Right atrium auricular region (tissue), 2 donors: ENCODE measurements around the gene PYGO2. TPM values are rescaled to one million over a fixed set of nuclear protein-coding genes. Genes with fewer than 3 reads are reported as not detected.

Experiments used
- DNase-seq: peaks from one replicate; pipeline ENCODE4 v3.0.0-alpha.2; 2019; ENCODE audit warnings: low spot score
- H3K27ac ChIP-seq, 2 donors: fragments of 200-600 bp; sonication (generic); 1 replicate in 1 of 2; 2 replicates in 1 of 2; pipeline ENCODE4 v1.5.1; 2016 to 2019
- H3K27me3 ChIP-seq, 2 donors: fragments of 200-600 bp; sonication (generic); one replicate each; pipeline versions ENCODE4 v1.5.1 to v1.6.0; 2017 to 2019
- H3K36me3 ChIP-seq: fragments of 200-600 bp; sonication (generic); one replicate; pipeline ENCODE4 v1.5.1; 2016
- H3K4me1 ChIP-seq, 2 donors: fragments of 200-600 bp; sonication (generic); one replicate each; pipeline versions ENCODE4 v1.5.1 to v1.6.0; 2017 to 2019
- H3K4me3 ChIP-seq, 2 donors: fragments of 200-600 bp; sonication (generic); 1 replicate in 1 of 2; 2 replicates in 1 of 2; pipeline ENCODE4 v1.5.1; 2017 to 2019; ENCODE audit warnings: mild to moderate bottlenecking in 1 of 2, moderate library complexity in 1 of 2
- H3K9me3 ChIP-seq, 2 donors: fragments of 200-600 bp; sonication (generic); one replicate each; pipeline ENCODE4 v1.5.1; 2019
- total RNA-seq, 2 donors: library from RNA; depleted of rRNA; stranded (reverse); fragments of >200 nt; gene quantifications; one replicate each; pipeline ENCODE4 v1.1.0, GENCODE V29; 2016
- TF ChIP-seq, protein P1 (sequence below), 2 donors: fragments of 200-600 bp; sonication (generic); IDR thresholded peaks; one replicate each; pipeline ENCODE4 v1.5.1; 2019; ENCODE audit warnings: antibody characterized with exemption in 2 of 2

The PYGO2 gene
- total RNA-seq, 2 donors from 2014 or later: 13.9 to 18.4 TPM

DNA sequence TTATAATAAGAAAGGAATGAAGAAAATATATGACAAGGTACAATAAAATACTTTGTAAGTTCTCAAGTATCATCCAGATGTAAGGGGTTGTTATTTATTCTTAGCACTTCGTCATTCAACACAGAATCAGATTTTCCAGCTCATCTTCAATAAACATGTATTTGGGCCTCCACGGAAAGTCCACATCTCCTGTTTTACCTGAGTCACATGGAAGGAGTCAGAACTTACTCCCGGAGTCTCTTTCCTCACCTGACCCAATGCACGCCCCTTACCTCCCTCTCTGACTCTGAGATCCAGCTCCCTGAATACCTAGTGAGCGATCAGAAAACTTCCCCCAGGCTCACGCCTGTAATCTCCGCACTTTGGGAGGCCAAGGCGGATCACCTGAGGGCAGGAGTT, 23.6 kb downstream of the PYGO2 start:
- Histone ChIP-seq H3K4me1 (peaks cover 0 to 56% of the 10 kb centered on the region in 2 donors), H3K27me3 (no peaks in the 10 kb centered on the region)
- DNase-seq: no peak

DNA sequence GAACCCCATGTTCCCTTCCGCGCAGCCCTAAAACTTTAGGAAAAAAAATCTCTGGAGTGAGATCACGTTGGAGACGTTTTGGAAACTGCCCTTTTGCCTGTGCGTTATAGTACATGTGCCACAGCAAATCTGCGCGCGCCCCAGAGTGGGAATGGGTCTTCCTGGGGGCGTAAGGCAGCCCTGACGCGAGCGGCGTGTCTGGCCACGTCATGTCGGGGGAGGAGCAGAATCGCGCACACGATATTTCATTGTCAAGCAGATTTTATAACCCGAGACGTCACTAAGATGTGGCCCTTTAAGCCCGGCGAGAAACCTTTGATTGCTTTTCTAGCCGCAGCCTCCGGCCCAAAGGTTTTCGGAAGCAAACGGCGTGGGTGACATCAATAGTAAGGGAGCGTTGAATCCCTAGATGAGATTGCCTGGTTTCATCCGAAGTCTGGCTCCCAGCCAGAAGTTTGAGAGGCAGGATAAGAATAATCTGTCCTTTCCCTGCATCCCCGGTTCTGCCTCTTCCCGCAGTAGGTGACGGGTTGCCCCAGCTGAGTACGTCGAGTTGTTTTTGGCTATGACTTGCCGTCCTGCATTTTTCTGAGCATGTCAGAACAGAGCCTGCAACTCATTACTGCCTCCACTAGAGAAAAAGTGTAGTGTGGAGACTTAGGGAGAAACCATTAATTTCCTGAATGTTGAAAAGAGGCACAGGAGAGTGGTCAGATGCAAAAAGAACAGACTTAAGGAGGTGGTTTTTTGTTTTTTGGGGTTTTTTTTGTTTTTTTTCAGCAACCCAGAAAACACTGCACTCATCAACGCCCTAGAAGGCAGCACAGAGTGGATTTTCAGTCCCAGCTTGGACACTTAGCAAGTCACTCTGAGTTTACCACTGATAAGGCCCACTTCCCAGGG, 24.2 kb downstream of the PYGO2 start:
- Histone ChIP-seq H3K9me3 (no peaks in the 10 kb centered on the region), H3K27me3 (no peaks in the 10 kb centered on the region), H3K27ac (peak overlapping the region; percentile 97), H3K4me3 (peak overlapping the region; percentile 55 to 66), H3K36me3 (no peaks in the 10 kb centered on the region), H3K4me1 (peaks cover 0 to 55% of the 10 kb centered on the region in 2 donors)
- TF ChIP-seq, protein P1, sequence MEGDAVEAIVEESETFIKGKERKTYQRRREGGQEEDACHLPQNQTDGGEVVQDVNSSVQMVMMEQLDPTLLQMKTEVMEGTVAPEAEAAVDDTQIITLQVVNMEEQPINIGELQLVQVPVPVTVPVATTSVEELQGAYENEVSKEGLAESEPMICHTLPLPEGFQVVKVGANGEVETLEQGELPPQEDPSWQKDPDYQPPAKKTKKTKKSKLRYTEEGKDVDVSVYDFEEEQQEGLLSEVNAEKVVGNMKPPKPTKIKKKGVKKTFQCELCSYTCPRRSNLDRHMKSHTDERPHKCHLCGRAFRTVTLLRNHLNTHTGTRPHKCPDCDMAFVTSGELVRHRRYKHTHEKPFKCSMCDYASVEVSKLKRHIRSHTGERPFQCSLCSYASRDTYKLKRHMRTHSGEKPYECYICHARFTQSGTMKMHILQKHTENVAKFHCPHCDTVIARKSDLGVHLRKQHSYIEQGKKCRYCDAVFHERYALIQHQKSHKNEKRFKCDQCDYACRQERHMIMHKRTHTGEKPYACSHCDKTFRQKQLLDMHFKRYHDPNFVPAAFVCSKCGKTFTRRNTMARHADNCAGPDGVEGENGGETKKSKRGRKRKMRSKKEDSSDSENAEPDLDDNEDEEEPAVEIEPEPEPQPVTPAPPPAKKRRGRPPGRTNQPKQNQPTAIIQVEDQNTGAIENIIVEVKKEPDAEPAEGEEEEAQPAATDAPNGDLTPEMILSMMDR (IDR thresholded peaks at IDR 0.05): peak in 1 of 2 donors; percentile 29
- peak; percentile 92 for DNase-seq

More for the DNA sequence above, 23.6 kb downstream of the PYGO2 start:
- Histone ChIP-seq H3K9me3 (no peaks in the 10 kb centered on the region), H3K4me3 (peak overlapping the region; percentile 55 to 66), H3K27ac (peak overlapping the region; percentile 97), H3K36me3 (no peaks in the 10 kb centered on the region)
- TF ChIP-seq, protein P1 (IDR thresholded peaks at IDR 0.05): no peak

- DNase-seq: peak; percentile 98
- Histone ChIP-seq H3K27ac (peak within 1 kb of the TSS; percentile 97), H3K36me3 (no peaks in the 10 kb centered on the region), H3K4me3 (peak within 1 kb of the TSS; percentile 55 to 66), H3K4me1 (peaks cover 0 to 48% of the 10 kb centered on the region in 2 donors), H3K9me3 (no peaks in the 10 kb centered on the region), H3K27me3 (no peaks in the 10 kb centered on the region)
- TF ChIP-seq, protein P1 (IDR thresholded peaks at IDR 0.05): peak in 1 of 2 donors; percentile 63
Observed at GRCh38 chr1:154936555-154937084, 25.0 kb downstream of the PYGO2 start, which contains the start of gene PMVK. TSS of gene PMVK (minus strand) at chr1:154936719. CDS start at chr1:154936685, 34 bp downstream.

DNA sequence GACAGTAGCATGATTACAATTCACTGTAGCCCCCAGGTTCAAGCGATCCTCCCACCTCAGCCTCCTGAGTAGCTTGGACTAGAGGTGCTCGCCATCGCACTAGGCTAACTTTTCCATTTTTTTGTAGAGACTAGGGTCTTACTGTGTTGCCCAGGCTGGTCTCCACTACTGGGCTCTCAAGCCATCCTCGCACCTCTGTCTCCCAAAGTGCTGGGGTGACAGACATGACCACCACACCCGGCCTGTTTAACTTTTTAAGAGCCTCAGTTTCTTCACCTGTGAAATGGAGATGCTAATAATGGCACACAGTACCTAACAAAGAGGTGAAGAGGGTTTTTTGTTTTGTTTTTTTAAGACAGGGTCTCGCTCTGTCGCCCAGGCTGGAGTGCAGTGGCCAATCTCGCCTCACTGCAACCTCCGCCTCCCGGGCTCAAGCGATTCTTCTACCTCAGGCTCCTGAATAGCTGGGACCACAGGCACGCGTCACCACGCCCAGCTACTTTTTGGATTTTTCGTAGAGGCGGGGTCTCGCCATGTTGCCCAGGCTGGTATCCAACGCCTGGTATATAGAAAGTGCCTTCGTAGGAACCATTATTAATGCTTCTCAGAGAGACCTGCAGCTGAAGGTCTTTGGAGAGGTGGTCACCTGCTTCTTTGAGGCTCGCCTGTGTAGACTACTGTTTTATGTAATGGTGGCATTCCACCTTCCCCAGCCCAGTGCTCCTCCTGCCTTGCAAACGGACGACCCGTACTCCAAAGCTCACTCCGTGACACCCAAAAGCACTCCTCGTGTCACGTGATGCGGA, 25.6 kb downstream of the PYGO2 start:
- Histone ChIP-seq H3K36me3 (no peaks in the 10 kb centered on the region), H3K9me3 (no peaks in the 10 kb centered on the region), H3K4me3 (peak overlapping the region; percentile 55 to 66), H3K27me3 (no peaks in the 10 kb centered on the region), H3K4me1 (peaks cover 0 to 41% of the 10 kb centered on the region in 2 donors), H3K27ac (peak overlapping the region; percentile 97)
- TF ChIP-seq, protein P1 (IDR thresholded peaks at IDR 0.05): no peak
- no peak for DNase-seq

GRCh38 chr1:154934358-154934948, 27.1 kb downstream of the PYGO2 start:
- no peaks in the 10 kb centered on the region for H3K27me3 ChIP-seq
- H3K4me1 ChIP-seq: peaks cover 0 to 28% of the 10 kb centered on the region in 2 donors
- DNase-seq: no peak
- TF ChIP-seq, protein P1 (IDR thresholded peaks at IDR 0.05): no peak
- no peak overlapping the region for H3K4me3 ChIP-seq
- H3K27ac ChIP-seq: no peak overlapping the region
- H3K9me3 ChIP-seq: no peaks in the 10 kb centered on the region
- H3K36me3 ChIP-seq: no peaks in the 10 kb centered on the region
